MG63 (cell line): Measurements from ENCODE around the gene PHACTR1. TPM values are rescaled to one million over a fixed set of nuclear protein-coding genes. Genes with fewer than 3 reads are reported as not detected.
"Not testable (repeated sequence)": the region's sequence is repeated elsewhere in the genome, so short reads cannot be mapped to it uniquely, and the experiment has no call there.

Experiments used
- DNase-seq: peaks from one replicate; pipeline ENCODE4 v3.0.0-alpha.2; 2020
- H3K27me3 ChIP-seq: fragments of 250-450 bp; sonication (Bioruptor Pico); 2 replicates; pipeline ENCODE4 v1.5.1; 2020; ENCODE audit warnings: mild to moderate bottlenecking, moderate library complexity
- H3K36me3 ChIP-seq: fragments of 250-450 bp; sonication (Bioruptor Pico); 2 replicates; pipeline ENCODE4 v1.5.1; 2020; ENCODE audit warnings: mild to moderate bottlenecking, moderate library complexity
- H3K4me3 ChIP-seq: fragments of 250-450 bp; sonication (Bioruptor Pico); 2 replicates; pipeline ENCODE4 v1.5.1; 2020; ENCODE audit warnings: mild to moderate bottlenecking, moderate library complexity
- H3K9me3 ChIP-seq: fragments of 250-450 bp; sonication (Bioruptor Pico); 2 replicates; pipeline ENCODE4 v1.5.1; 2020; ENCODE audit warnings: mild to moderate bottlenecking, moderate library complexity
- total RNA-seq: library from RNA; depleted of rRNA; stranded (reverse); fragments of >200 nt; shearing (Covaris generic); gene quantifications from 2 replicates; pipeline ENCODE4 v1.2.3, GENCODE V29; 2014; ENCODE audit warnings: low replicate concordance

PHACTR1 gene
- total RNA-seq, 1 experiment from 2014 or later: 0.20 TPM

GRCh38 chr6:12730809-12731208, 14.2 kb downstream of the PHACTR1 start:
- H3K36me3 ChIP-seq, H3K9me3 ChIP-seq, H3K4me3 ChIP-seq, DNase-seq: not testable (repeated sequence)
- peaks cover 18% of the 10 kb centered on the region for H3K27me3 ChIP-seq

DNA sequence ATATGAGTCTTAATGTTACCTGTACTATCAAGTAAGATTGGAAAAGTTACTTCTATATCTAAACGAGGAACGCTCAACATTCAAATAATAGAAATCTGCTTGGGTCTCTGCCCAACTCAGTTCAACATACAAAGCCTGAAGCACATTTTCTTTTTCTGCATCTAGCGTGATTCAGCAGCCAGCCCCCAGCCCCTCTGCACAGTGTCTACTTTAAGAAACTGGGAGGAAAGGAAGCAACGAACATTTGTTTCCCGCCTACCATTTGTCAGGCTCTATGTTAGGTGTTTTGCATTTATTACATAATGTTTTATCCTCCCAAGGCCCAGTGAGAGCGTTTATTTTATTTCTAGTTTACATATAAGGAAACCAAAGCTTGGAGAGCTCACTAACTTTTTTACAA, 17.3 kb downstream of the PHACTR1 start:
- DNase-seq: no peak
- H3K36me3 ChIP-seq: no peaks in the 10 kb centered on the region
- no peaks in the 10 kb centered on the region for H3K9me3 ChIP-seq
- peaks cover 3% of the 10 kb centered on the region for H3K27me3 ChIP-seq
- no peak overlapping the region for H3K4me3 ChIP-seq

GRCh38 chr6:12735786-12736185, 19.2 kb downstream of the PHACTR1 start:
- H3K27me3 ChIP-seq: no peaks in the 10 kb centered on the region; the same call in none of the 2 replicates
- DNase-seq: no peak
- H3K9me3 ChIP-seq: no peaks in the 10 kb centered on the region
- no peak overlapping the region for H3K4me3 ChIP-seq
- H3K36me3 ChIP-seq: no peaks in the 10 kb centered on the region

- Histone ChIP-seq H3K27me3 (peaks cover 51% of the 10 kb centered on the region), H3K36me3 (no peaks in the 10 kb centered on the region), H3K4me3 (no peak overlapping the region), H3K9me3 (no peaks in the 10 kb centered on the region)
- no peak for DNase-seq
These were observed 31.8 kb downstream of the PHACTR1 start for GRCh38 chr6:12748411-12748810.

DNA sequence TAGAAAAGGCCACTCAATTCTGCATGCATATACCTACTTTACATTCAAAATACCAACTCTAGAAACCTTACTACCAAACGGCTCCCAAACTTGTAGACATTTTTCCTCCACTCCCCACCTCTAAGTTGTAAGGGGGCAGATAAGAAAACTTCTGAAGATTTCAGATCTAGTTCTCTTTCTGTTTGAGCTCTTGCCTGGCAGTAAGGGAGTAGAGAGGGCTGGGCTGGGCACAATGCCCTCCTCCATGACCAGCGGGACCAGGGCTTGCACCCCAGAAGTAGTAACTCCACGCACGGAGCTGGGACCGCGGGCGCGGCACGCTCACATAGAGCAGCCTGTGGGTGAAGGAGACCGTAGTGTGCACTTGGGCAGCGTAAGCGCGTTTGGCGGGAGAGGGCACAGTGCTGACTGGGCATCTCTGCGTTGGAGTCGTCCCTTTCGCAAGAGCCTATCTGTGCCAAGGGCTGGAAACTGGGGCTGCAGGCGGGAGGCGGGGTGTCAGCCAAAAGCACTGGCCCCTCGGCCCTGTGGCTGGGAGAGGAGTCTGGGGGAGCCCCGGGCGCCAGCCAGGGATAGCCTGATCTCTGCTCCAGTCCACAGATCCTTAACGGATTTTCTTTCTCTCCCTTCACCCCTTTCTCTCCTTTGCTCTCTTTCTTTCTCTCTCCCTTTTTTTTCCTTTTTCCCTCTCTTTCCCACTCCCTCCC, 32.4 kb downstream of the PHACTR1 start:
- H3K9me3 ChIP-seq: no peaks in the 10 kb centered on the region
- H3K36me3 ChIP-seq: no peaks in the 10 kb centered on the region
- no peak overlapping the region for H3K4me3 ChIP-seq
- peaks cover 50% of the 10 kb centered on the region for H3K27me3 ChIP-seq
- DNase-seq: no peak

- no peak overlapping the region for H3K4me3 ChIP-seq
- H3K36me3 ChIP-seq: no peaks in the 10 kb centered on the region
- no peaks in the 10 kb centered on the region for H3K9me3 ChIP-seq
- DNase-seq: no peak
- peaks cover 46% of the 10 kb centered on the region for H3K27me3 ChIP-seq
These were observed 33.2 kb downstream of the PHACTR1 start for GRCh38 chr6:12749531-12750379.

GRCh38 chr6:12750416-12750815, 33.8 kb downstream of the PHACTR1 start:
- H3K27me3 ChIP-seq: peaks cover 44% of the 10 kb centered on the region
- H3K9me3 ChIP-seq: no peaks in the 10 kb centered on the region
- no peak for DNase-seq
- no peak overlapping the region for H3K4me3 ChIP-seq
- no peaks in the 10 kb centered on the region for H3K36me3 ChIP-seq

GRCh38 chr6:12751694-12752325, 35.2 kb downstream of the PHACTR1 start:
- peak; percentile 57 for DNase-seq
- Histone ChIP-seq H3K4me3 (no peak overlapping the region), H3K9me3 (no peaks in the 10 kb centered on the region), H3K27me3 (peaks cover 38% of the 10 kb centered on the region), H3K36me3 (no peaks in the 10 kb centered on the region)

DNA sequence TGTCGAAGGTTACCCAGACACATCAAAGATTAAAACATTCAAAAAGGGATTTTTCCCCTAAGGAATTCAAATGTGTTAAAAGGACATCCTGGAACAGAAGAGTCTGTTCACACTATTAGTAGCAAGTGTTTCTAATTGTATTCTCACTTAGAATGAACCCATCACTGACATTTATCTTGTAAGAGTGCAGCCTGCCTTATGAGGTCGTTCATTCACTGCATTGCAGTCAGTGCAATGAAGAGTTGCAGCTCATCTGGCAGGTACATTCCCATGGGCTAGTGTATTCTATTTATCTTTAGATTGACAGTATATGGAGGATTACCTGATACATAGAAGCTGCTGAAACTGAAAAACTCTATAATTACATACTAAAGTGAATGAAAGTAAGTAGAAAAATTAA, 36.5 kb downstream of the PHACTR1 start:
- H3K4me3 ChIP-seq: no peak overlapping the region
- no peaks in the 10 kb centered on the region for H3K36me3 ChIP-seq
- peaks cover 27% of the 10 kb centered on the region for H3K27me3 ChIP-seq
- DNase-seq: no peak
- no peaks in the 10 kb centered on the region for H3K9me3 ChIP-seq

- Histone ChIP-seq H3K4me3 (no peak overlapping the region), H3K9me3 (no peaks in the 10 kb centered on the region), H3K36me3 (no peaks in the 10 kb centered on the region), H3K27me3 (peaks cover 11% of the 10 kb centered on the region)
- no peak for DNase-seq
These were observed 43.7 kb downstream of the PHACTR1 start for GRCh38 chr6:12760226-12760625.

- H3K9me3 ChIP-seq: no peaks in the 10 kb centered on the region
- no peak for DNase-seq
- no peaks in the 10 kb centered on the region for H3K36me3 ChIP-seq
- H3K27me3 ChIP-seq: peaks cover 11% of the 10 kb centered on the region
- no peak overlapping the region for H3K4me3 ChIP-seq
These were observed 44.3 kb downstream of the PHACTR1 start for GRCh38 chr6:12760911-12761310.

- H3K27me3 ChIP-seq: peaks cover 14% of the 10 kb centered on the region
- no peak overlapping the region for H3K4me3 ChIP-seq
- DNase-seq: no peak
- no peaks in the 10 kb centered on the region for H3K36me3 ChIP-seq
- no peaks in the 10 kb centered on the region for H3K9me3 ChIP-seq
These were observed 45.0 kb downstream of the PHACTR1 start for GRCh38 chr6:12761376-12762115.

GRCh38 chr6:12762731-12763434, 46.3 kb downstream of the PHACTR1 start:
- H3K4me3 ChIP-seq, H3K36me3 ChIP-seq, H3K9me3 ChIP-seq: not testable (repeated sequence)
- peaks cover 14% of the 10 kb centered on the region for H3K27me3 ChIP-seq
- peak; percentile 54 for DNase-seq

DNA sequence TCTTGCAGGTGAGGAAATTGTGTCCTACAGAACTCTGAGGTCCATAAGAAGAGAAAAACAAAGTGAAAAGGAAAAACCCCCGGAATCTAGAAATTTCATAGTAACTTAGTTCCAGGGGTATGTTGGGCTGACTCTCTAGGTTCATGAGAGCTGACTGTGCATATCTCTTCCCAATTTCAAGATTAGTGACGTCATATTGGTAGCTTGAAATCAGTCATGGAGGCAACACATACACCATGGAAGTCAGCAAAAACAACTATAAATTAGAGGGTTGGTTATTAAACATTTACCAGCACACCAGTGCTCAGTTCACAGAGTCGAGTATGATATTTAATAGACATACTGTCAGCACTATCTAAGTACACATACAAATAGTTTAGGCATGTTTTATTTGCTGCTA, 49.8 kb downstream of the PHACTR1 start:
- DNase-seq: no peak

GRCh38 chr6:12767016-12767415, 50.4 kb downstream of the PHACTR1 start:
- H3K4me3 ChIP-seq: no peak overlapping the region
- DNase-seq: no peak

More for the DNA sequence above, 49.8 kb downstream of the PHACTR1 start:
- no peak overlapping the region for H3K4me3 ChIP-seq
- H3K27me3 ChIP-seq: peaks cover 14% of the 10 kb centered on the region
- H3K36me3 ChIP-seq: no peaks in the 10 kb centered on the region
- no peaks in the 10 kb centered on the region for H3K9me3 ChIP-seq

DNA sequence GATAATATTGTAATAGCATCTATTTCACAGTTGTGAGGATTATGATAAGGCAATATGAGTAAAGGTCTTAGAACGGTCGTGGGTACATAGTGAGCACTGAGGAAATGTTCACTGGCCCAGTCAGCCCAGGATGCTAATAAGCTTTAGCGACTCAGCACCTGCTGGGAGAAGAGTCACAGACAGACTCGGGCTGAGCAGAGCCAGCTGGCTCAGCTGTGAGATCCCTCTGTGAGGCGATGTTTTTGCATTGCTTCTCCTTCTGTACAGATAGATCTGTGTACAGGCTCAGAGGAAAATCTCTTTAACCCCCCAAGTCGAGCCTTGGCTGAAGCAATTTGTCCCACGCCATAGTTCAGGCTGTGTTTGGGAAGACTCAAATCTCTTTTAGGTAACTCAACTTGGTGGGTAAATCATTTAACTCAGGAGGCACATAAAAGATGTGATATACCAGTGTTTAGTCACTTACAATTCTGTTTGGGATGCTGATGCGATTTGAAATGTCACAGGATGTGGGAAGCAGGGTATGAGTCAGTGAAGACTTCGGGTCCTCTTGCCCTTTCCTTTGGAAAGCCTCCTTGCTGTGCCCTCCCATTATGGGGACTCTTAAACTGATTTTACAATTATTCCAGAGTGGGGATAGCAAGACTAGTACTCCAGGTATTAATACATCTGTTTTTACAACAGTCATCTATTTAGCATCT, 53.1 kb downstream of the PHACTR1 start:
- no peaks in the 10 kb centered on the region for H3K36me3 ChIP-seq
- no peak for DNase-seq

More at GRCh38 chr6:12767016-12767415, 50.4 kb downstream of the PHACTR1 start:
- H3K36me3 ChIP-seq: no peaks in the 10 kb centered on the region
- H3K9me3 ChIP-seq: no peaks in the 10 kb centered on the region
- peaks cover 18% of the 10 kb centered on the region for H3K27me3 ChIP-seq

More for the DNA sequence above, 53.1 kb downstream of the PHACTR1 start:
- Histone ChIP-seq H3K4me3 (no peak overlapping the region), H3K27me3 (peaks cover 10% of the 10 kb centered on the region), H3K9me3 (no peaks in the 10 kb centered on the region)
